GM19397 (cell line): ENCODE measurements around the gene TBKBP1.
"Not testable (repeated sequence)": the region's sequence is repeated elsewhere in the genome, so short reads cannot be mapped to it uniquely, and the experiment has no call there.

Experiments
- ATAC-seq: cut with Tn5 transposase; IDR thresholded peaks from one replicate; pipeline ENCODE4 v1.9.1; 2021; ENCODE audit warnings: mild to moderate bottlenecking, moderate library complexity; ENCODE audit not compliant: unreplicated experiment

Gene TBKBP1

DNA sequence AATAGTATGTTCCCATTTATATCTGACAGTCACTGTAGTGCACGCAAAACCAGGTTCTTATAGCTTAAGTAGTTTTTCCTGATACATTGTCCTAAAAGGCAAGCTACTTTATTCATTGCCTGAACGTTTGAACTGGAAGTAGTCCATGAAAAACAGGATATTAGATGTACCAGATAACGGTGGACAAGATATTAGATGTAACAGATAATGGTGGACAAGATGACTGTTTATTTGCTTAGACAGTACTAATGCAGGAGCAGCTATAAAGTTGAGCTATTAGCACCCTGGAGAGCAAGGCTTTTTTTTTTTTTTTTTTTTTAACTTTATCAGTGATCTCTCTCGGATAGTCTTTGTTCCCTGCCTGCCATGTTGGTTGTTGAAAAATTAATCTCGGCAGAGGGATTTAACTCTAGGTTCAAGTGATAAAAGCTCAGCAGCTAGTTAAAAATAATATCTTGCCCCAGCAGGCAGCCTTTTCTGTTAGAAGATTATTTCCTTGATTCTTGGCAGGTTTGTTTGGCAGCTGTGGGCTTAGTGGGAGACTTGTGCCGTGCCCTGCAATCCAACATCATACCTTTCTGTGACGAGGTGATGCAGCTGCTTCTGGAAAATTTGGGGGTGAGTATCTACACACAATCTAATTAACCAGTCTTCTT lies 17.3 kb upstream of the TBKBP1 start:
- ATAC-seq, result no peak

DNA sequence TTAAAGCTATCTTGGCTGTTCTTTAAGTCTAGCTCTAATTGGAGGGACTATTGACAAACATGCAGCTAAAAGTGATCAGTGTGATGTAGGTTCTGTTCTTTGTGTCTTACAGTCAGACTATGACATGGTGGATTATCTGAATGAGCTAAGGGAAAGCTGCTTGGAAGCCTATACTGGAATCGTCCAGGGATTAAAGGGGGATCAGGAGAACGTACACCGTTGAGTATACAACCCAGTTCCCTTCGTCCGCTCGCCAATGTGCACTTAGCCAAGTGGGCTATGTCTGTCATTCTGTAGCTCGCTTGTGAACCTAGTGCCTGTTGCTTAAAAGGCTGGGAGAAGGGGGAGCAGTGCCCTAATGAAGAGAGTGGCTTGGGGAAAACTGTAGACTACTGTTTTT lies 15.8 kb upstream of the TBKBP1 start:
- ATAC-seq, result no peak

DNA sequence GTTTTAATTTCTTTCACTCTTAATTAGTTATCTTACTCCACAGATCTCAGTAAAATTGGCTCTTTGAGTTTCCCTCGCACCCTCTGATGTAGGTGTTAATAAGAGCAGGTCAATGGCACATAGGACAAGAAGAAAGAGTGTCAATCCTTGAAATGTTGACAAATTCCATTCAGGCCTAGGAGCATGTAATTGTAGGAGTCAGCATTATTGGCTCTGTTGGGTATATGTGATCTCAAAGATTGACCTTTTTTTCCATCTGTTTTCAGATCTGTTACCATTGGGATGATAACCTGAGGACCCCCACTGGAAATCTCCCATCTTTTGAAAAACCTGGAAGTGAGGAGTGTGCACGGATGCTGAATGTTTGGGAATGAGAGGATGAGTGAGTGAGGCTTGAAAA lies 11.8 kb upstream of the TBKBP1 start:
- no peak for ATAC-seq

DNA sequence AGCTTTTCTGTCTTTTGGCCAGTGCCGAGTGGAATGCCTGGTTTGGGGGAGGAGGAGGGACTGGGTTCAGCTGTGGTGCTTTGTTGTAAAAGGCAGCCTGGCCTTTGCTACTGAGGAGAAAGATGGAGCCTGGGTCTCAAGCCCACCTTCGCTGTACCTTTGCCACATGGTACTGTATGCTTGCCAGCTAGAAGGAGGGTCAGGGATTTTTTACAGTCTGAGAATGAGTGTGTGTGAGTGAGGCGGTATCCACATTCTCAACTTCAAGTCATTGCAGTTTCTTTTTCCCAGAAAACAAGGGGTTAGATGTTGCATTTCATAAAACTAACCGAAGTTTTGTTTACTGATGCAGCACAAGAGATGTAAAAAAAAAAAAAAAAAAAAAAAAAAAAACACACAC lies 11.2 kb upstream of the TBKBP1 start:
- ATAC-seq, result not testable (repeated sequence)

DNA sequence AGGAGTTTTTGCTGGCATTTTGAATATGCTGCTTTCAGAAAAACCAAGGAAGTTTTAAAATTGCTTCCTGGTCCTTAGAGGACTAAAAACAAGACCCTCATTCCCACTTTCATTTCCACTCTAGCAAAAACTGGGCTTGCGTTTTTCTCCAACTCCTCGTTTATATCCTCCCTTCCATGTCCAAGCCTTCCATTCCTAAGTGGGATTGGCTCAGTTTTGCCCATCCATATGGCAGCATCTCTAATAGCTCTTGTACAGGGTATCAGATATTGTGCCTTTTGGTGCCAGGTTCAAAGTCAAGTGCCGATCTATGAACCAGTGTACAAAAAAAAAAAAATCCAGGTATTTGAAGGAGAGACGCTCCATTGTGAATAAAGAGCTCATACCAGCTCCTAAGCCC lies 9.9 kb upstream of the TBKBP1 start:
- no peak for ATAC-seq

DNA sequence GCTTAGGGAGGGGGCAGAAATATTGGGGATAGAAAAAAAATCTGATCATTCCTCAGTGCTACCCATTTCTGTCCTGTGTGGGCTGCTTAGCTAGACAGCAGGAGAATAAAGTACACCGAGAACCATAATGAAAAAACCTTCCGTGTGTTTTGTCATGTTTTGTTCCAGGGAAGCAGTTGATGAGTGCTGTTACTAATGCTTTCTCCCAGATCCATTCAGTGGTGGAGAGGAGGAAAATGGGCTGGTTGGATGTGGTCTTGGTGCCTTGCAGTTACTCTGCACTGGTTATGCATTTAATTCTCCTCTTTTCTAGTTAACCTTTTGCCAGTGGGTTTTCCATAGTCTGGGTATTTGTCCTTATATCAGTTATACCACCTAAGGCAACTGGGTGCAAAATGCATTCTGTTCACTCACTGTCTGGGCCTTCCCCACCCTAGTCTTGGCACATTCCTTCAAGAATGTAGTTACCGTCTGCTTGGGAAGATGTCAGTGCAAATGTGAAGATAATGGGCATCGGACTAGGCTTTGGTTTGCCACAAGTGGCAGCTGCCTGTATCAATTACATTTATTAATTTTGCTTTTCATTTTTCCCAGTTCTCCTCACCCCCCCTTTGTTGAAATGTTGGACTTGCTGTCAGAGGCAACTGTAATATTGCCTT lies 9.3 kb upstream of the TBKBP1 start:
- ATAC-seq, result no peak

DNA sequence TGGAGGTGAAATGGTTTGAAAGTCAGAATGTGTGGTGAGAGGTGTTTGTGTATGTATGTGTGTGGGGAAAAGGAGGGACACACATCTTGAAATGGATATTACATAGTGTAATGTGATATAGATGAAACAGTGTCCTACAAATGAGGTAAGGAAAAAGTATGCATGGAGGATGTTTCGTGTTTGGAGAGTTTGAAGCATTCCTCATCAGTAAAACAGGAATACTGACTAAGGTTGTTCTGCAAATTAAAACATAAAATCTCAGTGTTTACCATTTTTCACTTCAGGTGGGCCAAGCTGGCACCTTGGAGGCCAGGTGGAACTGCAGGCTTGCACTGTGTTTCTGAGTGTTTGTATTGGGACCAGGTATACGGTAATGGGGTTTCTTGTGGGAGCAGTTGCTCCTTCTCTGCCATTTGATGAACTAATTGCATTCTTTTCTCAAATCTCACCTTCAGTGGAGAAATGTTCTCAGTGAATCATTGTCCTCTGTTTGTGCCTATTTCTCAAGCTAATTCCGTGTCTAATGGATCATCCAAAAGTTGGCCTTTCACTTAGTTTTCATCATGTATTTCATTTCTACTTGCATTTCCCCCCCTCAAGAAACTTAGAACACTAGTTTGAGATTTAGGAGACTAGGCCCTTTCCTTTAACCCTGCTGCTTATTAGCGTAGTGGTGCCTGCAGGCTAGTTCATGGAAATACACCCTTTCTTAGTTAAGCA lies 8.2 kb upstream of the TBKBP1 start:
- no peak for ATAC-seq

DNA sequence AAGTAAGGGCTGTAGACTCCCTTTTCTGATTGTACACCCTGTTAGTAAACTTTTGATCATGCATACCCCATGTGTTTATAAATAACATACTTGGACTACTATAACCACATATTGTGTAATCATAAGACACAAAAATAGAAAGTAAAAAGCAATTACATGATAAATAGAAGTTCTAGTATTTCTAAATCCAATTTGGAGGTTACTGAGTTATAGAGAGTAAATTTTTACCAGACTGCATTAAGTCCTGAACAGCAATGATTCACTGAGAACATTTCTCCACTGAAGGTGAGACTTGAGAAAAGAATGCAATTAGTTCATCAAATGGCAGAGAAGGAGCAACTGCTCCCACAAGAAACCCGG lies 7.7 kb upstream of the TBKBP1 start:
- no peak for ATAC-seq

DNA sequence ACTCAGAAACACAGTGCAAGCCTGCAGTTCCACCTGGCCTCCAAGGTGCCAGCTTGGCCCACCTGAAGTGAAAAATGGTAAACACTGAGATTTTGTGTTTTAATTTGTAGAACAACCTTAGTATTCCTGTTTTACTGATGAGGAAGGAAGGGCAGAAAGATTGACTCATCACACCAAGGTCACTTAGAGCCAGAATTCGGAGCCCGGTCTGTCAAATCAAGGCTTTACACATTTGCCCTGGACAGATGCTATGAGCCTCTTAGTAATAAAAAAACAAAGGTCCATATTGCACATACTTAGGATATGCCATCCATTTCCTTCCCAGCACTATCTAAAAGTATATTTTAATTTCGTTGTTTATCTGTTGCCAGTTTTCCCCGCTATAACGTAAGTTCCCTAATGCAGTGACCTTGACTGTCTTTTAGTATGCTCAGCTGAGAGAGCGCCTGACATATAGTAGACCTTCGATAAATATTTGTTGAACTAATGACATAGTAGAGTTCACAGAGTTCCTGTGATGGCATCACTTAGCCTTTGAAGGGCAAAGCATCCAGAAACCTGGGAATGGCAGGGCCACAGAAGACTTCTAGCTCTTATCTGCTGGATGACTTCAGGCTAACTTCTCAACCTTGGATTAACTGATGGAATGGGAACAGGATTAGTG lies 7.2 kb upstream of the TBKBP1 start:
- ATAC-seq, result no peak

DNA sequence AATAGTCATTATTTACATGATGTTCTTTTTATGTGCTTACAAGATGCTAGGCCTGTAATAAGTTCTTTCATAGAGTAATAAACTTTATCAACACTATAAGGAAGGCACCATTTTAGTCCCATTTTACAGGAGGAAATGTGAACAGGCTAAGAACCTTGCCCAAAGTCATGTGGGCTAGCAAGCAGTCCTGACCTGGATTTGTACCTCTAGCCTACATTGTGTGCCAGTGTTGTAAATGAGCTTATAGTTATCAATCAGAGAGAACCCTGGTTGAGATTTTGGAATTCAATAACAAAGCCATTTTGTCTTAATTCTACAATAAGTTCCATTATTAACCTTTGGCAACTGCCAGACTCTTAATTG lies 6.7 kb upstream of the TBKBP1 start:
- ATAC-seq, result no peak

DNA sequence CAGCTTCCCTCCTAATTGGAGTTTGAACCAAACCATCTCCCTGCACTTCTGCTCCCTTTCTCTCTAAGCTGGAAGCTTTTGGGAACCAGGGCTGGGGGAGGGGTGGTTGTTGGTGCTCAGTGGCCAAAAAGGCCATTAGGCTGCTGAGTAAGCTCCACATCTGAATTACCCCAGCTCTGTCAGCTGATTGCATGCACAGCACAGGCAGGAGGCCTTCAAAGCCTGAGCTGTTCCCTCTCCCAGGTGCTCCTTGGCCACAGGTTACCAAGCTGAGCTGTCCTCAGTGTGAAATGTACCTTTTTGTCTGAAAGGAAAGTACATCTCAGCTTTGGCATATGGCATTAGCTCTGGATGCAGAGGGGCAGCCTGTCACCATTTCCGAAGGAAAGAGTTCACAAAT lies 6.2 kb upstream of the TBKBP1 start:
- no peak for ATAC-seq

DNA sequence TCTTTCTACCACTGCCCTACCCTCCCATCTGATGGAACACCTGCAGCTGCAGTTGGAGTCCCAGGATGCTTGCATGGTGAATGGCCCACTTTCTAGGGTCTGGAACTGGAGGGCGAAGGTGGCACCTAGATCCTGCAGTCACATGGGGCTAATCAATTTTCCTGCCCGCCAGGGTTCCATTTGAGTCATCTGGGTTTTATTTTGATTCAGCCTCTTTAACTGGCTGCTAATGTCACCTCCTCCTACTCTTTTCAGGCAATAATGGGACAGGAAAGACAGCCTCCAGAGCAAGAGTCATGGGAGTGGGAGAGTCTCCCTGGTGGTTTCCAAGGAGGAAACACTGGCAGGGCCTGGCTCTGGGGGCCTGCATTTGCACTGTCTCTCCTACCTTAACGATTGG lies 3.8 kb upstream of the TBKBP1 start:
- ATAC-seq, result no peak

DNA sequence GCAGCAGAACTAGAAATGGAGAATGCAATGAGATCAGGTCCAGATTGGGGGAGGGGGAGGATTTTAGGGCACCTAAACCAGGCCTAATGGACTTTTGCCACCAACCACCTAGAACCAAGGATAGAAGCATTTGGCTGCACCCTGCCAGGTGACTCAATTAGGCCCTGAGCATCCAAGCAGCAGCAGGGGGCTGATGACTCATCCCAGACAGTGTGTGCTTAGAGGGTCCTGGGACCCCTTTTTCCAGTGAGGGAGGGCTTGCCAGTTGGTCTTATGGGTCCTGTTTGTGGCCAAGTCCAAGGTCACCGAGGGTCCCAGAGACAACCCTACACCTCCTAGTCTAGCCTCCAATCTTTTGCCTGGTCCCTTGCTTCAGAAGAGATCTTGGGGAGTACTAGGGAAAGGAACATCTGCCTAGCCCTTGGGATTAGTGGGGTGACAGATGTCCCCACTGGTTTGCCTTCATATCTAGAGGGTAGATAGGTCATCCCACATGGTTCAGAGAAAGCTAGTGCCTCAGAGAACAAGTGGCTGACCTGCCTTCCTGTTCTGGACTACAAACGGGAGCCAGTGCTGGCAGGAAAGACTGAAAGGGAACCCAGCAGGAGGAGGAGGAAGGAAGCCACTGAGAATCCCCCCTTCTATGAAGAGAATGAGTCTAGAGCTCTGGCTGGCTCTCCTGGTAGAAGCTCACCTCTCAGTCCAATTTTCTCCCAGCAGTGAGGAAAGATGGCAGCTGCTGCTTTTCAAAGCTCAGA lies 1.6 kb upstream of the TBKBP1 start:
- no peak for ATAC-seq

DNA sequence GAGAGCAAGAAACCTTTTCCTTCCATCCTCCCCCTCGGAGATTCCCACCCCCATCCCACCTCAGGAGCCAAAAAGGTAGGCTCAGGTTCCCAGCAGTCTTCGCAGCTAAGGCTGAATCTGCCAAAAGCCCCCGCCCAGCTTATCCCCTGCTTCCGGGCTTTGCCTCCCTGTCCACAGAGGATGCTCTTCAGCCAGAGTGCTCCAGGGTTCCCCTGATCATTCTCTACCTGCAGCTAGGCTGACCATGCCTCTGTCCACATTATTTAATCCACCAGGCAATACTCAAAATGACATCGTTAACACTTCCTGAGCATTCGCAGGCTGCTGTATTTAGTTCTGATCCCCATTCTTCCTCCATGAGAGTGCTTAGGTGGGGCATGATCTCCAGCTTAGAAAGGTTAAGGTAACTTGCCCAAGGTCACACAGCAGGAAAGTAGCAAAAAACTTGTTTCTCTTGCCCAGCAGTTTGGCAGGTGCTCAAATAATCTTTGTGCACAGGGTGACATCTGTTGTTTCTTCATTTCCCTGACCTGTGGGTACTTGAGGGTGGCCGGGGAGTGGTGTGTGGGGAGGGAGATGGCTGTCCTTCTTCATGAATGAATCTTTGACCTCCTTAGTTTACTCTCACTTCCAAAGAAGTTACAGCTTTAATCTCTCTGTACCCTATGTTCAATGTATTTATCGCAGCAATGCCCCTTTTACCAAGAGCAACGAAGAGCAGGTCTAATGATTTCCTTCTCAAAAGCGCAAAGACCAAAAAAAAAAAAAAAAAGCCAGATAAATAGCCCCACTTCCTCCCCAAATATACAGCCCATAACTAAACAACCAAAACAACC lies 848 bp upstream of the TBKBP1 start:
- ATAC-seq, result no peak

DNA sequence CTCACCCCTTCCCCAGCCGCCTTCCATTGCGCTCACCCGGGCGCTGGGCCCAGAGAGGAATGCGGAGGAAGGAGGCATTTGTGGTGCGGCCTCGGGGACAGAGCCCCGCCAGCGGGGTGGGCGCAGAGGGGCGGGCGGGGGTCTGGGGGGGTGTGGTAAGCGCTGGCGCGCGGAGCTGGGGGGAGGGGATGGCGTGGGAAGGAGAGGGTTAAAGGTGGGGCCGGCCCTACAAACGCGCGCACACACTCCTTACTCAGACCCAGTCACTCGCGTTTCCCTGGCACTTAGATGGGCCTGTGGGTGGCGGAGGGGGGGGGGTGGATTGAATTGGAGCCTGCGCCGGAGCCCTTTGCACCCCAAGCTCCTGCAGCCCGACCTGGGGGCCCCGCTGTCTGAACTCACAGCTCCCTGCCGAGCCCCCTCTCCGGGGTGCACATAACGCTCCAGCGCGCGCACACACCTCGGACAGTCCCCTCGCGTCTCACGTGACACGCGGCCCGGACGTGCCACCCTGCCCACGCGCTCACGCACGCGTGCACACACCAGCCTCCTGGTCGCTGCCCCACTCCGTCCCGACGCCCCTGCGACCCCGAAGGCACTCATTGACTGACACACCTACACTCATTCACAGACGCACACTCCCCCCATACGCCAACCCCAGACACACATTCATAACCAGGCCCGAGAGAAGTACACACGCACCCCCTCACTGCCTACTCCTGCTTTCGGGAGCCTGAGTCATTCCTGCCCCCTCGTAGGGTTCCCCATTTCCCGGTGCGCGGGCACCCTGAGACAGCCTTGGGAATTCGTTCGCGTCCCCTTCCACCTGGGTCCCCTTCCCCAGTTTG lies 844 bp downstream of the TBKBP1 start:
- ATAC-seq, result no peak

DNA sequence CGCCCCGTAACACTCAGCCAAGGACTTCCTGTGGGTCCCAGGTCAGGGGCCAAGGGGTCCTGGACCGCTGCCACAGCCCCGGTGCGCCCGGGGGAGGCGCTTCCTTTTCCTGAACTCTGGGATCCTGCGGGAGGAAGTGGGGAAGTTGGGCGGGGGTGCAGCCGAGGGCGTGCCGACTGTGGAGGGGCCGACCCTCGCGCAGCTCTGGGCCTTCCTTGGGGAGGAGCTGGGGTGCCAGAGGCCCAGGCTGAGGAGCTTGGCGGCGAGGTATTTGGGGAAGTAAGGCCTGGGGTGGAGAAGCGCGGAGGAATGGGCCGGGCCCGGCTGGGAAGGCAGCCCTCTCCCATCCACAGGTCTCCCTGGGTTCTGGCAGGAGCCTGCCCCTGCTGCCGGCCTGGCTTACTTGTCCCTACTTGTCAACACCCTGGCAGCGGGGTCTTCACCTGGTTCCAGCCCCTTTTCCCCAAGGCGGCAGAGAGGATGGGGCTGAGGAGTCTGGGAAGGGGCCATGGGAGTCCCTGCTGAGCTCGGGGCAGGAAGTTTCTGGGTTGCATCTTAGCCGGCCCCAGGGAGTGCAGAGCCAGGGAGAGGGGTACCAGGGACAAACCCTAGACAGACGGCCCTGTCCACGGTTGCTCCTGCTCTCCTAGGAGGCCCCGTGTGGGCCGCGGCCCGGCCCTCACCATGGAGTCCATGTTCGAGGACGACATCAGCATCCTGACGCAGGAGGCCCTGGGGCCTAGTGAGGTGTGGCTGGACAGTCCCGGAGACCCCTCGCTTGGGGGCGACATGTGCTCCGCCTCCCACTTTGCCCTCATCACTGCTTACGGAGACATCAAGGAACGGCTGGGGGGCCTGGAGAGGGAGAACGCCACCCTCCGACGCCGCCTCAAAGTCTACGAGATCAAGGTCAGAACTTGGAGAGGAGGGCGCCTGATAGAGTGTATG lies 1.7 kb downstream of the TBKBP1 start:
- no peak for ATAC-seq

DNA sequence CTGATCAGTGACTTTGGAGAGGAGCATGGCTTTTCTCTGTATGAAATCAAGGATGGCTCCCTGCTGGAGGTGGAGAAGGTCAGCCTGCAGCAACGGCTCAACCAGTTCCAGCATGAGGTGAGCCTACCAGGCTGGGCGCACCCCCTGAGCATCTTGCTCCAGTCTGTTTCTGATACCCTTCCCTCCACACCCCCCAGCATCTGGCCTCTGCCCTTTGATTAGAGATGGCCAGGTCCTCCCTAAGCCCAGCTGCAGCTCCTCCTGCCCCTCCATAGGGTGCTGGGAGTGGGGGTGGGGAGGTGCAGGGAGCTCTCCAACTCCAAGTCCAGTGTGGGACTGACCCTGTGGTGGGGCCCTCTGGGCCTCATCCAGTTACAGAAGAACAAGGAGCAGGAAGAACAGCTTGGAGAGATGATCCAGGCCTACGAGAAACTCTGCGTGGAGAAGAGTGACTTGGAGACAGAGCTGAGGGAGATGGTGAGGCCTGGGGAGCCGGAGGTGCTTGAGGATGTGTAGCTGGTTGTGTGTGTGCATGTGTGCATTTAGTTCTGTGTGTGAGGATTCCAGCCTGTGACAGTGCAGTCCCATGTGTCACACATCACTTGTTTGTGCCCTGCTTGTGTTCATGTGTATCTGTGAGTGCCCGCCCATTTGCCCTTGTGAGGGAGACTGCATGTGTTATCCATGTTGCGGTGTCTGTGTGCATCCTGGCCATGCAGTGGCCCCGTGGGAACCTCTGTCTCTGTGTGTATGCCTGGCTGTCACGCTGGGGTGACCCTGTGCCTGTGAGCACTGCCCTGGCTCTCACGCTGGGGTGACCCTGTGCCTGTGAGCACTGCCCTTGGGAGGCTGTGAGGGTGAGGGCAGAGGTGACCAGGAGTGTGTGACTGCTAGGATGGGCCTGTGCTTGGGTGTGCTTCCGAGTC lies 3.0 kb downstream of the TBKBP1 start:
- no peak for ATAC-seq
